HK-2 (cell line): Measurements from ENCODE around the gene TAS2R40.
"Not testable (repeated sequence)": the region's sequence is repeated elsewhere in the genome, so short reads cannot be mapped to it uniquely, and the experiment has no call there.

ENCODE experiments used
- DNase-seq: peaks from one replicate; pipeline ENCODE4 v3.0.0-alpha.2; 2018; ENCODE audit not compliant: unreplicated experiment

TAS2R40 gene

DNA sequence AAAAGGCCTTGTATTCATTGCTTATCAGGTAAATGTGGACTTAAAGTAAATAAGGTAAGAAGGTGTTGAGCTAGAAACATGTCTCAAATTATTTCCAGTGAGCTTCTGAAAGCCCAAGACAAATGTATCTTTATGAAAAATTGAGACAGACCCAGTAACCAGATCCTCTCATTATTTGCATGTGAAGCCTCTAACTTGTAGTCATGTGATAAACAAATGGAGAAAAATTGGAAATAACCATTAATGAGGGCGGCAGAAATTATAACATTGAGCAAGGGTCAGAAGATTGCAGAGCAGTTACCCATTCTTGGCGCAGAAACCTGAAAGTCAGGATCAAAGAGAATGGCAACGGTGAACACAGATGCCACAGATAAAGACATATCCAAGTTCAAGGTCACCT lies at the start of gene TAS2R40:
TSS of gene TAS2R40 (plus strand) at position 301 of the 400 bp plus-strand sequence. CDS start at position 343, 42 bp downstream.
- DNase-seq: no peak

DNA sequence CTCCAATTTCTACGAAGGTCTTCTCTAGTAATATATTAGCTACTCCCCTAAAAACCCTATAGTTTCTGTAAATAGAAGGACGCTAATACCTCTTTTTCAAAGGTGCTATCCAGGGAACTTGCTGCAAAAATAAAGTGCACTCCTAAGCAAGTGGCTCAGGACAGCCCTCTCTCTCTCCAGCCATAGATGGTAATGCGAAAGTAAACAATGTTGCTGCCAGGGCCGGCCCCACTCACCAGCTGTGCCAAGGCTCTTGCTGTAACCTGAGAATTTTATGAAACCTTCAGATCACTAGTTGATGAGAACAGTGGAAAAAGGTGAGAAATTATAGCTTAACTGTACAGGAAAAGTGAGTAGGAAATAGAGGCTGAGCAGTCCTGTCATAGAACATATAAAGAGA lies 49.5 kb upstream of the TAS2R40 start:
- DNase-seq: no peak

DNA sequence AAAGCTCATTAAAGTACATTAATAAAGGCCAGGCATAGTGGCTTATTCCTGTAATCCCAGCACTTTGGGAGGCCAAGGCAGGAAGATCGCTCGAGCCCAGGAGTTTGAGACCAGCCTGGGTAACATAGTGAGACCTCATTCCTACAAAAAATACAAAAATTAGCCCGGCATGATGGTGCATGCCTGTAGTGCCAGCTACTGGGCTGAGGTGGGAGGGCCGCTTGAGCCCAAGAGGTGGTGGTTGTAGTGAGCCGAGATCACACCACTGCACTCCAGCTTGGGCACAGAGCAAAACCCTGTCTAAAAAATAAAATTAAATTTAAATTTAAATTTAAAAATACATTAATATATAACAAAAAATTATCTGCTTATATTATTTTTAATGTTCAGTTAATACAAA lies 45.7 kb upstream of the TAS2R40 start:
- DNase-seq: no peak

DNA sequence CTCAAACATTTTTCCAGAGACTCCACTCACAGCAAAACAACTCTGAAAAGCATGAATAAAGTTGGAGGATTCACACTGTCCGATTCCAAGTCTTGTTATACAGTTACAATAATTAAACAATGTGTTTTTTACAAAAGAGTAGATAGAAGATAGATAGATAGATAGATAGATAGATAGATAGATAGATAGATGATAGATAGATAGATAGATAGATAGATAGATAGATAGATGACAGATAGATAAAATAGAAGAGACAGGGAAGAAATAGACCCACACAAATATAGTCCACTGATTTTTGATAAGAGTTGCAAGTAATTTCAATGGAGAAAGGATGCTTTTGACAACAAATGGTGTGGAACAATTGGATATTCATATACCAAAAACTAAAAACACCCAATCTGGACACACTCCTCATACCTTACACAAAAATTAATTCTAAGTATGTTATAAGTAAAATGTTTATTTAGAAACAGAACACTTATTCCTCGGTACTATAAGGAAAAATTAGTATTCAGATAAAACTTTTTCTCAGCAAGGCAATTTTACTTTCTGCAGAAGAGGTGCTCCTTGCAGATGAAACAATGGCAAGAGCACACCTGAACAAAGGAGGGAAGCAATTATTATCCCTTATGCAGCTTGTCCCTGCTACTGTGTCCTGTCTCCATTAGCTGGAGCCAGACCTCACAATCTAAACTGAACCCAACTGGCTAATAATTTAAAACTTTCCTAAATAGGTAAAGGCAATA lies 44.3 kb upstream of the TAS2R40 start:
- no peak for DNase-seq

DNA sequence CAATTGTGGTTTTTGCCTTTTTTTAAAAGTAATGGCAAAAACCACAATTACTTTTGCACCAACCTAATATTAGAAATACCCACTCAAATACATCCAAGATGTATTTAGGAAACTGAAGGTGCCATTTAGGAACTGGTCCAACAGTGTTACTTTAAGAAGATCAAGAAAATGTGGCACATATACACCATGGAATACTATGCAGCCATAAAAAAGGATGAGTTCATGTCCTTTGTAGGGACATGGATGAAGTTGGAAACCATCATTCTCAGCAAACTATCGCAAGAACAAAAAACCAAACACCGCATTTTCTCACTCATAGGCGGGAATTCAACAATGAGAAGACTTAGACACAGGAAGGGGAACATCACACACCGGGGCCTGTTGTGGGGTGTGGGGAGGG lies 41.1 kb upstream of the TAS2R40 start:
- not testable (repeated sequence) for DNase-seq

DNA sequence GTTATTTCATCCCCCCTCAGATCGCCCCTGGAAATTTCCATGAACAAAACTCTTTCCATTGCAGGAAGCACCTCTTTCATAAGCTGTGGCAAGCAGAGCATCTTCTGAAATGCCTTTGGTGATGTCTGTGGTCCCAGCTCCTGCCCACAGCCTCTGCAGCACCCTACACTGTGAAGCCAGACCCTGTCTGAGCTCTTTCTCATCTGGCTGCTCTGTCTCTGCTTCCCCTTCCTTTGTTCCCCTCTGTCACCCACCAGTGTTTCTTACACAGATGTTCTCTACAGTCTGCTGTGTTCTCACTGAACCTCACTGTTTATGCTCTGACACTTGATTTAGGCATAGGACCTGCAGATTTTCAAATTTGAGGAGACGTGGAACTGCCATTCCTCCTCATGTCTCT lies 40.5 kb upstream of the TAS2R40 start:
- DNase-seq: no peak

DNA sequence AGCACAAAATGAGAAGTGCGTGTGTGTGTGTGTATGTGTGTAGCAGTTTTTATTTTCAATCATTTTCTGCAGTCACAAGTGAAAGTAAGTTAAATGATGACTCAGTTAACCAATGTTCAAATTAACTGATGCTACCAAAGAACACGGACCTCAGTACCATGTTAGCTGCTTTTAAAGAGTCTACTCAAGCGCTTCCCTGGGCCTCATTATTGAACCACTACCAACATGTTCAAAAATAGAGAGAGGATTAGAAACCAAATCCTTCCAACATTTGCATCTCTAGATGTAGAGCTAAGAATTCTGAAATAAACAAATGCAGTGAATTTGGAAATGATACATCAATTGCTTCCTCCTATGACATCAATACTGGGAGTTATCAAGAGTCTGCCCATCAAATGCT lies 38.8 kb upstream of the TAS2R40 start, which contains the start of gene TAS2R39:
TSS of gene TAS2R39 (plus strand) at position 396 of the 400 bp plus-strand sequence. CDS start at position 396, 0 bp downstream.
- no peak for DNase-seq

DNA sequence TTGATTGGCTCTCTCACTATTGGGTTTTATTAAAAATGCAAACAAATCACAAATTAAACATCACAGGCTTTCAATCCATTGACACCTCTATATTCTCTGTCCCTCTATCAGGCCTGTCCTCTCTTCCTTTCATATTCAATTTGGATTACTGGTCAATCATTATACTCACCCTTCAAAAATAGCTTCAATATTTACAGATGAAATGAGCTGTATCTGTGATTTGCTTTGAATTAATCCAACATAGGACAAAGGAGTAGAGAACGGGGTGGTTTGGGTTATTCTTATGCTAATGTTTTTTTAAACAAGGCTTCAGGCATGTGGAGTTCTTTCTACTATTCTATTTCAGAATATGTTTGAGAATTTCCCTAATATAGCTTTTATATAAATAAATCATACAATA lies 36.3 kb upstream of the TAS2R40 start:
- DNase-seq: no peak

DNA sequence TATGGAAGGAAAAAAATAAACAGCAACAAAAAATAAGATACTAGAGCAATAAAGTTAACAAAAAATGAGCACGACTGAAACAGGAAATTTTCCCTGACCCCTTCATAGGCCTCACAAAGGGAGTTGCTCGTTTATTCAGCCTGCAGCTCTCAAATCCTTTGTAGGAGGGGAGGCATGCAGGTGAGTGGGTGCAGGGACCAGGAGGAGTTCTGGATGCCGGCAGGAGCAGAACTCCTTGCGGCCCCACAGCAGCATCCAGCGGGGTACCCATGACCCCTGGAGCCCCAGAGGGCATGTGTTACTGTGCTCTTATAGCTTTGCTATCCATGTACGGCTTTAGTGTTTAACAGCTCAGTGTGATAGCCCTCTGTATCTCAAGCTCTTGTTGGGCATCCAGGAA lies 32.8 kb upstream of the TAS2R40 start:
- DNase-seq: no peak

DNA sequence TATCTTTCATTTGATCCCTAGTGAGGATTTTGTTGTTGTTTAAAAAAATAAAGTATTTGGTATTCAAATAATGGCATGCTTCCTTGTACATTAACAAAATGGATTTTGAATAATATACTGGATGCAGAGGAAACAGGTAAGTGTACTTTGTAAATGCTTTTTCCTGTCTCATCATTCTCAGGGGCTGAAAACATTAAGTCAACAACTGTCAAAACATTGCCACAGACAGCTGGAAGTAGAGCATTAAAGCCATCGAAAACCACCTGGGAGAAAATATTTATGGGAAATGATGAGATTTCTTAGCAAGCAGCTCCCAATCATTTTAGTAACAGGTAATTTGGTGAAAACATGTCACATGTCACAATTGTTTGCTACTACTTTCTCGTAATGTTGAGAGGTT lies 28.0 kb upstream of the TAS2R40 start:
- DNase-seq: no peak

DNA sequence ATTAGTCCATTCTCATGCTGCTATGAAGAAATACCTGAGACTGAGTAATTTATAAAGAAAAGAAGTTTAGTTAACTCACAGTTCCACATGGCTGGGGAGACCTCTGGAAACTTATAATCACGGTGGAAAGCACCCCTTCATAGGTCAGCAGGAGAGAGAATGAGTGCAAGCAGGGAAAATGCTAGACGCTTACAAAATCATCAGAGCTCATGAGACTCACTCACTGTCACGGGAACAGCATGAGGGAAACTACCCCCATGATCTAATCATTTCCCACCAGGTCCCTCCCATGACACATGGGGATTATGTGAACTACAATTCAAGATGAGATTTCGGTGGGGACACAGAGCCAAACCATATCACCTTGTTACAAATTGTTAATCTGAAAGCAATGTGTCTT lies 22.8 kb upstream of the TAS2R40 start:
- no peak for DNase-seq

DNA sequence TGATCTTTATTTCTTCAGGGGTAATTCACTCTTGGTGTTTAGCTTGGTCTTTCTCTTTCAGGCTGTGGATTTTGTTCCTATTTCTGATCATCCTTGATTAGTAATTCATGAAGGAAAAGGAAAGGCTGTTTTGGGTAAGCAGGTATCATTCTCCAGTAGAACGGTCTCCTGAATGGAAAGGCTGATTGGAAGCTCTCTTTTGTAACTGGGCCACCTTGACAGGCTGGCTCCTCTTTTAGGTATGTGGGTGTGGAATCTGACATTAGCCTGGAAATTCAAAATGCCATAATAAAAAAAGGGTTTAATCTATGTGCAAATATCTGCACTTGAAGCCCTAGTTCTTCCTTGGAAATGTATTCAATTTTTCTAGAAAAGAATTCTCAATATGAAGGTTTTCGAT lies 19.7 kb upstream of the TAS2R40 start:
- no peak for DNase-seq

DNA sequence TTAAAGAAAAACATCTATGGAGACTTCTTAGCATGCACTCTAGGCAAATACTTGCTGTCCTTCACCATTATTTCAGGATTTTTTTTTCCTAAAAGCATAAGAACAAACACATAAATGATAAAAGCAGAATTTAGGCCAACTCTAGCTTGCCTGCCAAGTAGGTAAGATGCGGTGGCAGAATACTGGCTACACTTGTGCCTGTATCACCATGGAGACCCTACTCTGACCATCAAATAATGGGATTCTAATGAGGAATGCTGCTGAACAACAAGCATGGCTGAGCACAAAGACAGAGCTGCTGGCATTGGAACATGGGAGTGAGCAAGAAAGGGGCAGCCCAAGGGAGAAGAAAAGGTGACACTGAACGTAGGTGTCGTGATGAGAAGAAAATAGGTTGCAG lies 18.5 kb upstream of the TAS2R40 start:
- no peak for DNase-seq

DNA sequence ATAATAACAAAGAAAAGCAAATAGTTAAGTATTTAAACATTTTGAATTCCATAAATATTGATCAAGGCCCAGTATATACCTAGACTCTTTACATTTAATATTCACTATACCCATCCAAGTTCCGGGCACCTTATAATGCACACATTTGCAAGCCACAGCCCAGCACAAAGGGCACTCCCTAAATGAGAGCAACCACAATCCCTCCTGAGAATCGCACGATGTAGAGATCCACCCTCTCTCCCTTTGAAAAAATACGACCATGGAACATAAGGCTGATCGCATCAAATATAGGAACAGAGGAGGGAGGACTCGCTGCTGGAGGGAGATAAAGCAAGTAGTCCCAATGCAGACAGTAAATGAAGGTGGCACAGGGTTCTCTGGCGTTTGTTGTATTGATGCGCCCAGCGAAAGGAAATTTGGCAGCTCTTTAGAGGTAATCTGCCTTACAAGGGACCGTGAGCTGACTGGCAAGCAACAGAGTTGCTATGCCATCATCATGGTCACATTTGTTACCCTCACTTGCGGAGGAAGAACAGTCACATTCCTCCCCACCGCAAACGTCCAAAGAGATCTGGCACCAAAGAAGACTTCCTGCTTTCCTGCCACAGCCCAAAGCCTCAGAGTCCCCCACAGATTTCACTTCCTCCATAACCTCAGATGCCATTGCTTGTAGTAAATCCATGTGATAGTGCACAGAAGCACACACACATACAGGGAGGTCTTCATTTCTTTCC lies 16.1 kb upstream of the TAS2R40 start:
- no peak for DNase-seq

DNA sequence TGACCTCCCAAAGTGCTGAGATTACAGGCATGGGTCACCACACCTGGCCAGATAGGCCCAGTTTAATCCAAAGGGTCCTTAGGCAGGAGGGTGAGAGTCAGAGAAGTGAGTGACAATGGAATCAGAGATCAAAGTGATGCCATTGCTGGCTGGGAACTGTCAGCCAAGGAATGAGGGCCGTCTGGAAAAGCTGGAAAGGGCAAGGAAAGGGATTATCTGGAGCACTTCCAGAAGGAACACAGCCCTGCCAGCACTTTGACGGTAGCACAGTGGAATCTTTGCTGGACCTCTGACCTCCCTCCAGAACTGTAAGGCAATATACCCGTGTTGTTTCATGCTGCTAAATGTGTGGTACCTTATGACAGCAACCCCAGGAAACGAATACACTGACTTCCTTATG lies 11.3 kb upstream of the TAS2R40 start:
- DNase-seq: no peak

DNA sequence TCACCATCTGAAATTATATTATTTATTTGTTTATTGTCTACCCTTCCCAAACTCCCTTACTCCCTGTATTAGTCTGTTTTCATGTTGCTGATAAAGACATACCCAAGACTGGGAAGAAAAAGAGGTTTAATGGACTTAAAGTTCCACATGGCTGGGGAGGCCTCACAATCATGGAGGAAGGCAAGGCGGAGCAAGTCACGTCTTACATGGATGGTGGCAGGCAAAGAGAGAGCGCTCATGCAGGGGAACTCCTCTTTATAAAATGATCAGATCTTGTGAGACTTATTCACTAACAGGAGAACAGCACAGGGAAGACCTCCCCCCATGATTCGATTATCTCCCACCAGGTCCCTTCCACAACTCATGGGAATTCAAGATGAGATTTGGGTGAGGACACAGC lies 8.4 kb upstream of the TAS2R40 start:
- not testable (repeated sequence) for DNase-seq

DNA sequence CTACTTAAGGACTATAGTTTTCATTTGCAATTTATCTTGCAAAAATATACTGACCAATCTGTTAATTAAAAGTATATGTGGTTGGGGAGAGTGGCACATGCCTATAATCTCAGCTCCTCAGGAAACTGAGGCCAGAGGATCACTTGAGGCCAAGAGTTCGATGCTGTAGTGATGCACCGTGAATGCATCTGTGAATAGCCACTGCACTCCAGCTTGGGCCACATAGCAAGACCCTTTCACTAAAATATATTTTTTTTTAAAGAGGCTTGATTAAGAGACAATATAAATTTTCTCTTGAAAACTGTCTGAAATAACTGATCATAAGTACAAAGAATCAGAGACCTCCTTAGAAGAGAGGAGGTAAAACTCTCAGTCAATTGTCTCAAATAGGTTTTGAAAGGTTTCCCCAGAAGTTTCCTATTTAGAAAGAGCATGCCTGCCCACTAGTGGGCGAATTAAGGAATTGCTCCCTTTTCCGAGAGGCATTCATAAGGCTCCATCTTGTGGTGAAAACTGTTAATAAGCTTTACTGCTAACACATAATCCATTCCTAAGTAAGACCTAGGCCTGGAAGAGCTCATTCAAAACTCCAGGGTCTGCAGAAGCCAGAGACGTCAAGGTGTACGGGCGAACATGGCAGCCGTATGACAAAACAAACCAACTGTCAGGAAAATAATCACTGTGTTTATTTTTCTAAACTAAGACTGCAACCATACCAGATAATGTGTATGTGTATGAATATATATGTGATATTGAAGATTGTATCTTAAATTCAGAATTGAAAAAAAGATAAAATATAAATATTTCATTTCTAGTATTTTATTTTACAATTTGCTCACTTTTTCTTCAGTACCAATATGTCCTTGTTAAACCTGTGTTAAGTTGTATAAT lies 6.8 kb upstream of the TAS2R40 start:
- peak; percentile 45 for DNase-seq

DNA sequence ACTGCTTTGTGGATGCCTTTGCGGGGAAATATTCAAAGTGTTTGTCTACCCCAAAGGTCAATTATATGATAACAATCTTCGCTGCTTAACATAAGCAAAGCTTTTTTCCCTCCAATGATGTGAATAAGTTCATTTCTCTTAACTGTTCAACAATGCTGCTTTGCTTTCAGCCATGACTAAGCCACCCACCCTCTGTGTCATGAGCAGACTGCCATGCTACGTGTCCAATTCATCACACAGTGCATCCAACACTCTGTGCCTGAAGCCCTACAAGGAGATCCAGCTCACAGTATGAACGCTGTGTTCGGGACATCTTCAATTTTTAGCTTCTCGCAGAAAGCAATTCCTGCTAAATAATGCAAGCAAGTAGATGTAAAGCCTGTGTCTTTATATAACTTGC lies 5.7 kb upstream of the TAS2R40 start:
- DNase-seq: no peak

DNA sequence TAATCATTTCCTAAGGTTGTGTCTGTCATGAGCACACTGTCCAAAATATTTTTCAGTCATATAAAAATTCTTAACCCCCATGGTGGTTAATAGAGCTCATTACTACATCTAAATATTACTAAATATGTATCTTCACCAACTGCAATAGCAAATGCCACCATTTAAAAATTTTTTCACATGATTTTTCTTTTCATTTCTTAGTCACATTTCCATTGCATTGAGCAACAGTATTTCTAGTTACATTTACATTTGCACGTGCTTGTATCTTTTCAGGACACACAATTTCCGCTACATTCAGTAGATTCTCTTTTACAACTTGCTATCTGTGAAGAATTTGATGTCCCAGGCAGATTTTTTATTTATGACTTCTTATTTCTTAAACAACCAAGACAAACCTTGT lies 5.2 kb upstream of the TAS2R40 start:
- no peak for DNase-seq

DNA sequence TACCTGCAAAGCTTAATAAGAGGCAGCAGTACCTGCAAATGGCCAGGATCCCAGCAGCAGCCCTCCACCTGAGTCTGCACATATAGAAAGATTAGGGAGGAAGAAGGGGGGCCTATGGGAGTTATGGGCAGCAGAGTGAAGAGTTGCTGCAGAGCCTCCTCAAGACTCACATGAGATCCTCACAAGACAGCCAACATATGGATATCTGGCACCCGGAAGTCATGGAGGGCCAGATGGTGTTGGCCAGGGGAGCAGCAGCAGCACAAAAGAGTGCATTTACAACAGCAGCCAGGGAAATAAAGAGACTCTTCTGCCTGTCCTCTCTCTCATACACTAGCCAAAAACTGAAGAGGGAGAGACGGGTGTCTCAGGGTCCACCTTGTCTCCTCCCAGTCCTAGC lies 4.0 kb upstream of the TAS2R40 start:
- no peak for DNase-seq

DNA sequence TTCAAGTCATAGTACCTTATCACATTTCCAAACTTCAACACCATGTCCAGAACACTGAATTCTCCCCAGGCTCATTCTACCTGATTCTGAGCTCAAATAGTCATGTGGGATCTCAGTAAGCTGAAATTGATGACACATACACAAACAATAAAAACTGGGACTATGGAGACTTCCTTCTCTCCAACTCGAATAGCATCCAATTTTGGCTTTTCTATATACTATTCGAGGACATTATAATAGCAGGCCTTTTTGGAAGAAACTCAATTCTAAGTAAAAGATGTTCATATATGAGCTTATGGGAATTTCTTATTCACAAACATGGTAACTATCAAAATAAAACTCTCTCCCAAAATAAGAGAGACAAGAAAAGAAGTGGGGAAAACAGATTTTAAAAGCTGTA lies 551 bp upstream of the TAS2R40 start:
- no peak for DNase-seq

DNA sequence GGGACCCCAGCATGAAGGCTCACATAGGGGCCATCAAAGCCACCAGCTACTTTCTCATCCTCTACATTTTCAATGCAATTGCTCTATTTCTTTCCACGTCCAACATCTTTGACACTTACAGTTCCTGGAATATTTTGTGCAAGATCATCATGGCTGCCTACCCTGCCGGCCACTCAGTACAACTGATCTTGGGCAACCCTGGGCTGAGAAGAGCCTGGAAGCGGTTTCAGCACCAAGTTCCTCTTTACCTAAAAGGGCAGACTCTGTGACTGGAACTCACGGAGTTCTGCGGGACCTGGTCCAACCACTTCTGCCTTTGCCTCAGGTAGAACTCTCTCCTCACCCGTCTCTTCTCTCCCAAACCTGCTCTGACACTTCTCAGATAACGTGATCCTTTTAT lies 945 bp downstream of the TAS2R40 start:
- no peak for DNase-seq
